NCI-H128 (cell line): Measurements from ENCODE around the gene CBR3.

Source experiments
- DNase-seq: peaks from one replicate; lab custom pipeline; 2025; ENCODE audit not compliant: unreplicated experiment; lab: John Stamatoyannopoulos, UW

Gene CBR3

DNA sequence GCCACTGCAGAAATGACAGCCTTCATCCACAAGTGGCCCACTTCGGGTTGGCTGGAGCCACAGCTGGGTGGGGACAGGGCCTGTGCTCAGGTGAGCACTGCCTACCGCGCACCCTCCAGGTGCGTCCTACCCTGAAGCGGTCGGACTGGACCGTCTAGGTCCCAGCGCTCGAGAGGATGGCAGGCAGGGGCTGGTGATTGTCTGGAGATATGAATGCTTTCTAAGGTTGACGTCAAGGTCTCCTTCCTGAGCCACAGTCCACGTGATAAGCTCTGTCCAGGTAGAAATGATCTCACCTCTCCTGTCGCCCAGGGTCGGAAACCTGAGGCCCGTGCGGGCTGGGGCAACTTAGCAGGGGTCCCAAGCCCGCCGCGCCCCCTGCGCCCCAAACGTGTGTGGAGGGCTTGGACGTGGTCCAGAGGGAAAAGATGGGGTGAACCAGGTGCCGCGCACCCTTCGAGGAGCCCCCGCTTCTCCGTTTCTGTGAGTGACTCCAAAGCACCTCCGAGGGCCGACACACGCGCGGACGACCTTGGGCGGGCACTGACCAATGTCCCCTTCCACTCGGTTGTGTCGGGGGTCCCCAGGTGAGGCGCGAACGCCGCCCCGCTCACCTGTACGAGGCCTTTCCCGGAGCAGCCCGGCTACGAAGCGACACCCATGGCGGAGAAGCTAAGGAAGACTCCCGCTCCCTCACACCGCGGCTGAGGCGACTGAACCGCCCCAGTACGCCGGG lies 20.9 kb downstream of the CBR3 start:
- no peak for DNase-seq

DNA sequence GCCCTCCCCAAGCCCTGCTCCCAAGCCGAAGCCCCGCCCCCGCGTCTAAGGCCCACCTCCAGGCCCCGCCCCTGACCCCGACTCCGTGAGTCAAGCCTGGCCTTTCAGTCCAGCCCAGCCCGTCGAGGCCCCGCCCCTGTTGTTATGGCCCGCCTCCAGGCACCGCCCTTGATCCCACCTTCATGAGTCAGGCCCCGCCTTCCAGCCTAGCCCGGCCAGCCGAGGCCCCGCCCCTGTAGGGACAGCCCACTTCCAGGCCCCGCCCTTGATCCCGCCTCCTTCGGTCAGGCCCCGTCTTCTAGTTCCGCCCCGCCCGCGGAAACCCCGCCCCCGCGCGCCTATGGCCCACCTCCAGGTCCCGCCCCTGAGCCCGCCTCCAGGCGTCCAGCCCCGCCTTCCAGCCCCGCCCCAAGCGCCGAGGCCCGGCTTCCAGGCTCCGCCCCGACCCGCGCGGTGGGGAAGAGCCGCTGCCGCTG lies 21.5 kb downstream of the CBR3 start:
- peak; percentile 96 for DNase-seq

DNA sequence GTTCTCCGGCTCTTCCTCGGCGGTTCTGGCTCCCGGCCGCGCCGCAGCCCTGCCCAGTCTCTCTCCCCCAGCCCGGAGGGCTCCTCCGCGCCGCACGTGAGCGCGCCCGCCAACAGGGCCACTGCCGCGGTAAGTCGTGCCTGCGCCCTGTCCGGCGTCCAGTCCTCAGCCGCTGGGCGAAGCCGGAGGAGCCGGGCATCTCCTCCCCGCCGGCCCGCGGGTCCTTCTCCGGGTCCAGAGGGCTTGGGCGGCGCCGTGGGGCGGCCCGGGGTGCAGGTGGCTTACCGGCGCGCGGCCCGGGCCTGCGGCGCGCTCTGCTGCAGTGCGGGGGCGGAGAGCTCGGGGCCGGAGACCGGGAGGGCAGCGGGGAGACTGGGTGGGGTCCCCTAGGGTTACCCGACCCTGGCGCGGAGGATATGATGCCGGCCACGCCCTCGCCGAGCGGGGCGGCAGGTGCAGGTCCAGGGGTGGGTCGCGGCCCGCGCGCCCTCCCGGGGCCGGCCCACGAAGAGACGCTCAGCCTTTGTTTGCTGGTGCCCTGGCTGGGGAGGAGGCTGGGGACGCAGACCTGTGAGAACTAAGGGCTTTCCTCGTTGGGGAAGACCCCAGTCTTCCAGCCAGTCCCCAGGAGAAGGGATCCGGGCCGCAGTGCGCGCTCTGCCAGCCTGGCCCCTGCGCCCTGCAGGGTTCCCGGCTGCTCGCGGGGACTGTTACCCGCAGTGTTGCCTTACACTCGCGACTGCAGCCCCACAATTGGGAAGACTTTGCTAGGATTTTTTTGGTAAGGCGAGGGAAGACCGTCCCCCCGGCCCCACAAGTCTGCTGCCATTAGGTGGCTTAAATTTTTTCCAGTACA lies 22.2 kb downstream of the CBR3 start, which contains the start of gene DOP1B:
Gene DOP1B (plus strand): TSS at position 10 of the 856 bp plus-strand sequence. CDS start 7,910 bp downstream, outside the sequence.
- DNase-seq = peak; percentile 43

DNA sequence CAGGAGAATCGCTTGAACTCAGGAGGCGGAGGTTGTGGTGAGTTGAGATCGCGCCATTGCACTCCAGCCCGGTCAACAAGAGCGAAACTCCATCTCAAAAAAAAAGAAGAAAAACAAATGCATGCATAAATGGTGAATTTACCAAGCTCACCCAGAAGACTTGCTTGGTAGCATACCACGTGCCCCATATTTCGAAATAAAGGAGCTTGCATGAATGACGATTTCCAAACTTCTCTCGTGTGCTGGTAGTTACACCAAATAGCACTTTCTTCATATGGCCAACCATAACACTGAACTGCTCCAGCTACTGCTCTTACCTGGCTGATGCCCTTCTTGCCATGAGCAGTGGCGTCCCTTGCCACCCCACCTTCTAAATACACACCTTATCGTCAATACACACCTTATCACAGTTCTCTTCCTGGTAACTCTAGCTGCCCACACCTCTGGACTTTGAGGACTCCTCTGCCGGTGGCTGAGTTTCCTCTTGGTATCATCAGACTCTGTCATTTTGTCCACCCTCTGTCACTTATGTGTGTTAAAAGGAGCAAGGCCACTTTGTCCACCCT lies 24.6 kb downstream of the CBR3 start:
- DNase-seq = no peak

DNA sequence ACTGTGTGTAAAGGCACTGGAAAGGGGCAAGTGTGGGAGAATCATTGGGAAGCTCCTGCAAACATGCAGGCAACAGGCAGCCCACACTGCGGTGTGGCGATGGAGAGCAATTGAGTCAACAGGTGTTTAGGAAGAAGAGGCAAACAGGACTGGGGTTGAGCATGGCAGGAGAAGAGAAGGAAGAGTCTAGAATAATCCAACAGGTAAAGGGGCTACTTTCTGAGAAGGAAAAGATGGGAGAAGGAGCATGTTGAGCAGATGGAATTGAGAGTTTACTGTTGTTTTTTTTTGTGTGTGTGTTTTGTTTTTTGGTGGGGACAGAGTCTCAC lies 25.9 kb downstream of the CBR3 start:
- no peak for DNase-seq

DNA sequence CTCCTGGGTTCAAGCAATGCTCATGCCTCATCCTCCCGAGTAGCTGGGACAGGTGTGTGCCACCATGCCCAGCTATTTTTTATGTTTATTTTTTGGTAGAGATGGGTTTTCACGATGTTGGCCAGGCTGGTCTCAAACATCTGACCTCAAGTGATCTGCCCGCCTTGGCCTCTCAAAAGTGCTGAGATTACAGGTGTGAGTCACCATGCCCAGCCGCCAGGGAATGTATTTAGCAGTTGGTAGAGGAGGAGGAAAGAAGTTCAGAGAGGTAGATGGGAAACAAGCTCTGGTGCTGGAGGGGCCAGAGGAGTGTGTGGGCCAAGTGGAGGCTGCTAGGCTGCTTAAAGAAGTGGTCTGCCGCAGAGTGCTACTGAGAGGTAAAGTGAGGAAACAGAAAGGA lies 27.8 kb downstream of the CBR3 start:
- DNase-seq = no peak

DNA sequence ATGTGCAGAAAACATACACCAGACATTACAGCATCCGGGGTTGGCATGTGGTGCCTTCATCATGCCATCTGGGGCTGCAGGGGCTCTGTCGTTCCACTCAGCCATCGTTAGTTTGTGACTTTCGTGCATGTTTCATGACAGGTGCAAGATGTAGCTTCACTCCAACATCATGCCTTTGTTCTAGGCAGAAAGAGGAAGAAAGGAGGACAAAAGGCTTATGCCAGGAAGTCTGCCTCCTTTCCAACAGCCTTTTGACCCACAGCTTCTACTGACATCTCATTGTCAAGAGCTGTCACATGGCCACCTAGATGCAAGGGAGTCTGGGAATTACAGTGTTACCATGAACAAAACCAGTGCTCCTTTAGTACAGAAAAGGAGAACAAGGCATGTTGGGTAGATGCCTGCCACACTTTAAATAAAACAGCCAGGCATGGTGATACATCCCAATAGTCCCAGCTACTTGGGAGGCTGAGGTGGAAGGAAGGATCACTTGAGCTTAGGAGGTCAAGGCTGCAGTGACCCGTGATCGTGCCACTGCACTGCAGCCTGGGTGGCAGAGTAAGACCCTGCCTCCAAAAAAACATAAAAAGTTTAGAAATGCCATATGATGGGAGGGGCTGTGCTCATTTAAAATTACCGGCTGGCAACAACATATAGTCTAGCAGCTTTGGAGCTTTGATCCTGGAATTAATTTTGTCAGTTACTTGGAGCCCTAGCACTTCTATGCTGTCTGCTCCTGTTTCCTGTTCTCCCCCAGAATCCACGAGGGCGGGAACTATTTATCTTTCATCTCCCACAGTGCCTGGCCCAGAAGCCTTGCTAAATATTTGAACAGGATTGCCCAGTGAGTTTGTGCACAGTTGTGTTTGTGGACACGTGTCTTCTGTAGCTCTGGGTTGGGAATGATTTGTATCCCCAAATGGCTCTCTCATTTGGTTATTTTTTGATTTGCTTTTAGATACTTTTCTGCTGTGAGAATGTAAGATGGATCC lies 29.2 kb downstream of the CBR3 start:
- no peak for DNase-seq

DNA sequence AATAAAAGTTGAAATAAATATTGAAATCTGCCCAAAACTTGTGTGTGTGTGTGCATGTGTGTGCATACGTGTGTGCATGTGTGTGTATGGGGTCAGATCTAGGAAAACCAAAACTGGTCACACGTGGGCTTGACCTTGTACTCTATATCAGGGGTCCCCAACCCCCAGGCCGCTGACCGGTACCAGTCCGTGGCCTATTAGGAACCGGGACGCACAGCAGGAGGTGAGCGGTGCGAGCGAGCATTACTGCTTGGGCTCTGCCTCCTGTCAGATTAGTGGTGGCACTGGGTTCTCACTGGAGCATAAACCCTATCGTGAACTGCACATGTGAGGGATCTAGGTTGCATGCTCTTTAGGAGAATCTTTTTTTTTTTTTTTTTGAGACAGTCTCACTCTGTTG lies 30.5 kb downstream of the CBR3 start:
- no peak for DNase-seq

DNA sequence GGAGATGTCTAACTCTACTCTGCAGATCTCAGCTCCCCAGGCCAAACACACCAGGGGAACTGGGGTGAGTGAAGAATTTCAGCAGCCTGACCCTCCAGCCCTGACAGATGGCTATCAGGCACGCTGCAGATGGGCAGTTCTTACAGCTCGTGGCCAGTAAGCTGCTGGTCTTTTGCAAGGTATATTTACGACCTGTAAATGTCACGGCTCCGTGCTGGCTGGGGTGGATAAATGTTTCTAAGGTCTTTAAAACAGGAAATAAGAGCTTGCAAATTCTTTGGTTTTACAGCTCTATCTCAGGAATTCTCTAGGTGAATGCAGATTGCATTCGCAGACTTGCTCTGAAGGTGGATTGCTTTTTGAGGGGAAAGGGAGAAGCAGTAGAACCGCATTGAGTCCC lies 31.8 kb downstream of the CBR3 start:
- no peak for DNase-seq

DNA sequence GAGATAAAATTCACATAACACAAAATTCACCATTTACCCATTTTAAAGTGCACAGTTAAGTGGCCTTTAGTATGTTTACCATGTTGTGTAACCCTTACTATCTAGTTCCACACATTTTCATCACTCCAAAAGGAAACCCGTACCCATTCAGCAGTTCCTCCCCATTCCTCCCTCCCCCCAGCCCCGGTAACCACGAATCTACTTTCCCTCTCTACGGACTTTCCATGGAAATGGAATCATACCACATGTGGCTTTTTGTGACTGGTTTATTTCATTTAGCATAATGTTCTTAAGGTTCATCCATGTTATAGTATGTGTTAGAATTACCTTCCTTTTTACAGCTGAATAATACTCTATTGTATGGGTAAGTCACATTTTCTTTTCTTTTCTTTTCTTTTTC lies 32.7 kb downstream of the CBR3 start:
- DNase-seq = no peak

DNA sequence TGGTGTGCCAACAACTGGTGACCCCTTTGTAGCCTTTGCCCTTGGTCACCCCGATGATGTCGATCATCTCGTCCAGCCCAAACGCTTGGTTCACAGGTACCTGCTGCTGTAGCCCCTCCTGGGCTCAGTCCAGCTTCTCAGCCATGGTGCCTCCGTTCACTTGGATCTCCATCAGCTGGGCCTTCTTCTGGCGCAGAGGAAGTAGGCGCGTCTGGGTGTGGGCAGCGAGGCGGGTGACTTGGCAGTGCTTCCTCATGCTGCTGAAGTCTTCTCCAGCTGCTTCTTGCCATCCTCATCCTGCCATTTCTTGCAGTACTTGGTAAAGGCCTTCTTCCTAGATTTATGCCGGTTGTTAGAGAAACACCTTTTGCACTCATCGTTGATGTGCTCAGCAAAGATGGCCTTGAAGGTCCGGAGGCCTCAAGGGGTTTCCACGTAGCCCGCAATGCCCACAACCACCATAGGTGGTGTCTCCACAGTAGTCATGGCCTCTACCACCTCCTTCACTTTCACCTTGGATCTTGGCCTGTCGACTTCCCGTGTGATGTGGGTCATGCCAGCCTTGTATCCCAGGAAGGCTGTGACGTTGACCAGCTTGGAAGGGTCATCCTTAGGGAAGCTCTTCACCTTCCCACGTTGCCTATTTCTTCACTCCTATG lies 34.7 kb downstream of the CBR3 start:
- no peak for DNase-seq

DNA sequence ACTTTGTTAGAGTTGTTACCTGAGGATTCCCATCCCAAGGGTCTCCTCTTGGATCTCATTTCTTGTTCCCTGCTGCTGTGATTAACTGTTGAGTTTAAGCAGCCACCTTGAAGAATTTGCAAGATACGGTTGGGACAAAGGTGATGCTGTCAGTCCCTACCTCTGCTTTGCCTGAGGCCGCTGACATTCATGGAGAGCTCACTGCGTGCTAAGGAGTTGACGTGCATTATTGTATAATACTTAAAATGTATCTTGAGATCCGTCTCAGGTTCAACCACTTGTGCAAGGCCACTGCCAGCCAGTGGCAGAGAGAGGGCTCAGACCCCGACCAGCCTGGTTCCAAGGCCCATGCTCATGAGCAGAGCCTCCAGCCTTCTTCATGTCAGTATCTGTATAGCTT lies 35.9 kb downstream of the CBR3 start:
- DNase-seq = no peak

DNA sequence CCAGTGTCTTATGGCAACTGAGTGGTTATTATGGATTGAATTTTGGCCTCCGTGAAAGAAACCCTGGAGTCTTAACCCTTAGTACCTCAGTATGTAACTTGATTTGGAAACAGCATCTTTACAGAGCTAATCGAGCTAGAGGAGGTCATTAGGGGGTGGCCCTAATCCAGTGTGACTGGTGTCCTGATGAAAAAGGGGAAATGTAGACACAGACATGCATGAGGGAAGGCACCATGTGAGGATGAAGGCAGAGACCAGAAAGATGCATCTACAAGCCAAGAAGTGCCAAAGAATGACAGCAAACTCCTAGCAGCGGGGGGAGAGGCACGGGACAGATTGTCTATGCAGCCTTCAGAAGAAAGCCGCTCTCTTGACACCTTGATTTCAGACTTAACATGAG lies 36.5 kb downstream of the CBR3 start:
- no peak for DNase-seq

DNA sequence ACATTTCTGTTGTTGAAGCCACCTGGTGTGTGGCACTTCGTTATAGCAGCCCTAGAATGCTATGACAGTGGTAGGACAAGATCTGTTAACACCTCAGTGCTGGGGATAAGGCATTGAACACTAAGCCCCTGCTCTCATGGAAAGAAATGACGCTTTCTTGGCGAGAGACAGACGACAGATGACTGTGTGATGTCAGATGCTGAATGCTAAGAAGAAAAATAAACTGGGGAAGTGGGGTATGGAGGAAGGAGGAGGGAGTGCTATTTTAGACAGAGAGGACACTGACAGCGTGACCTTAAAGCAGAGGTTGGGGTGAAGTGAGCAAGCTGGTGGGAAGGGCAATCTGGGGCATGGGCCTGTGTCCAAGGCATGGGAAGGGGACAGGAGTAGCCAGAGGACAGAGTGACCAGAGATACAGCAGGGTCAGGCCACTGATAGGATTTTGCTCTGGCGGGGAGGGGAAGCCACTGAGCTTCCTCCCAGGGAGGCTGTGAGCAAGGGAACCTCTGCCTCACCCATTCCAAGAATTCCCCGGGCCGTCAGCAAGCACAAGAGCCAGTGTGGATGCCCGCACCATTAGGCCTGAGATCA lies 37.0 kb downstream of the CBR3 start:
- DNase-seq = no peak

DNA sequence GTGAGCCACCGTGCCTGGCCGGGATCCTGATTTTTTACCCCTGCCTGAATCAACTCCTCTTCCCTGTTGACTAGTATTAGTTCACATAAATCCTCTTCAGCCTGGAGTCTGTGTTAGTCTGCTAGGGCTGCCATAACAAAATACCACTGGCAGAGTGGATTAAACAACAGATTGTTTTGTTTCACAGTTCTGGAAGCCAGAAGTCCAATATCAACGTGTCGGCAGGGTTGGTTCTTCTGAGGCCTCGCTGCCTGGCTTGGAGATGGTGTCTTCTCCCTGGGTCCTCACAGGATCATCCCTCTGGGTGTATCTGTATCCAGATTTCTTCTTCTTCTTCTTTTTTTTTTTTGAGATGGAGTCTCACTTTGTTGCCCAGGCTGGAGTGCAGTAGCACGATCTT lies 39.9 kb downstream of the CBR3 start:
- DNase-seq = no peak

DNA sequence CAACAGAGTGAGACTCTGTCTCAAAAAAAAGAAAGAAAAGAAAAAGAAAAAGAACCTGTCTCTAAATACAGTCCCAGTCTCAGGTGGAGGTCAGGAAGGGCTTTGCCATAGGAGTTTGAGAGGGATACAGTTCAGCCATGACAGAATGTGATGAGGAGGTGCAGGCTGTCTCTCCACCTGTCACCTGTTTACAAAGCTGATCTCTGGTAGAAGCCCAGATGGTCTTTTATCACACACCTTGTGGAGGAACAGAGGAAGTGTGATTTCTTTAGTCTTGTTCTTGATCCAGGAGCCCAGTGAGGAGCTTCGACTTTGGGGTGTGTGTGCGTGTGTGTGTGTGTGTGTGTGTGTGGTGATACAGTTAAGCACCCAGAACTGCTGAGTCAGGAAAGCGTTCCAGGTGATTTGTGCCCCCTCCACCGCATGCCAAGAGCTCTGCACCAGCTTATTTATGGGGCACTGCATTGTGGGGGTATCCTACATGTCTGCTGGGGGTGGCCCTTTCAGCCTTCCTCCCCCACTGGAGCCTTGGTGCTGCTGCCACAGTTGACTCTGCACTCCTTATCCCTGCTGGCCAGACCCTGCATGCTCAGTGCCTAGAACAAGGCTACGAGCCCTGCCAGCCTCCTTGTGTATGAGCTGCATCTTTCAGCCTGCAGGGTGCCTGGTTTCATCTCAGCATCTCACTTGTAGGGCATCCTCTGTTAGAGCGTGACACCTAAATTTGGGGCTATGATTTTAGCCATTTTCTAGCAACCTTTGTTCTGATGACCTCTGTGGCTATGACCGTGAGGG lies 41.1 kb downstream of the CBR3 start:
- DNase-seq = no peak

DNA sequence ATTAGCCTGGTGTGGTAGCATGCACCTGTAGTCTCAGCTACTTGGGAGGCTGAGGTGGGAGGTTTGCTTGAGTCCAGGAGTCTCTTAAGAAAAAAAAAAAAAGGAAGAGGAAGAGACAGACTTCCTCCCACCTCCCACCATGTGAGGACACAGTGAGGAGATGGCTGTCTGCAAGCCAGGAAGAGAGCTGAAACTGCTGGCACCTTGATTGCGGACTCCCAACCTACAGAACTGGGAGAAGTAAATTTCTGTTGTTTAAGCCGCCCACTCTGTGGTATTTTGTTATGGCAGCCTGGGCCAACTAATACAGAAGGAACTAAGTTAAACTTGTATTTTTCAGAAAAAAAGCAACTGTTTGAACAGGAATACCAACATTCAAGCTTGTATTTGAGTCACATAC lies 43.5 kb downstream of the CBR3 start:
- no peak for DNase-seq

DNA sequence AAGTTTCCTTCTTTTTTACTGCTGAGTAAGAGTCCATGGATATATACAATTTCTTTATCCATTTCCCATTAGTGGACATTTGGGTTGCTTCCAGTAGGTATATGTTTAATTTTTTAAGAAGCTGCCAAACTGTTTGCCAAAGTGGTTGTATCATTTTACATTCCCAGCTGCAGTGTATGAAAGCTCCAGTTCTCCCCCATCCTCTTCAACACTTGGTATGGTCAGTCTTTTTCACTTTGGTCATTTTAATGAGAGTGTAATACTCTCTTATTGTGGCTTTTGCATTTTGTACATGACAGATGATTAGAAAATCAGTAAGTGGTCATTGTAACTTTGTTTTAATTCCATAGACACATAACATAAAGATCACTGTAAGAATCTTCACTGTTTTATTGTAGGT lies 44.3 kb downstream of the CBR3 start:
- no peak for DNase-seq

DNA sequence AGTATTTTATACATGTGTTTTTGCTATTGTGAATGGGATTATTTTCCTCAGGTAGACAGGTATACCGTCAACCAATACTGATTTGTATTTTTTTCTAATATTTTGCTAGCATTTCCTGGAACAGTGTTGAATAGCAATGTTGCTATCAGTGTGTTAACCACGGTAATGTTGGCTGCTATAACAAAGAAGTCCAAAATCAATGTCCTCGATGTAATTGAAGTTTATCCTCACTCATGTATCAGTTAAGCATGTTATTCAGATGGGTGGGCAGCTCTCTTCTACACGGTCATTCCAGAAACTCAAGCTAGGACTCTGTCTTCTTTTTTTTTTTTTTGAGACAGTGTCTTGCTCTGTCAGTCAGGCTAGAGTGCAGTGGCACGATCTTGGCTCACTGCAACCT lies 46.1 kb downstream of the CBR3 start:
- no peak for DNase-seq
